Measurements from ENCODE around the gene NKAP. TPM values are rescaled to one million over a fixed set of nuclear protein-coding genes. Genes with fewer than 3 reads are reported as not detected.
"Not testable (repeated sequence)": the region's sequence is repeated elsewhere in the genome, so short reads cannot be mapped to it uniquely, and the experiment has no call there.

The NKAP gene
- total and polyA plus RNA-seq, 2 donors (not counting 1 experiment from before 2014, with no cell fraction given): 2.3 to 17.9 TPM

DNA sequence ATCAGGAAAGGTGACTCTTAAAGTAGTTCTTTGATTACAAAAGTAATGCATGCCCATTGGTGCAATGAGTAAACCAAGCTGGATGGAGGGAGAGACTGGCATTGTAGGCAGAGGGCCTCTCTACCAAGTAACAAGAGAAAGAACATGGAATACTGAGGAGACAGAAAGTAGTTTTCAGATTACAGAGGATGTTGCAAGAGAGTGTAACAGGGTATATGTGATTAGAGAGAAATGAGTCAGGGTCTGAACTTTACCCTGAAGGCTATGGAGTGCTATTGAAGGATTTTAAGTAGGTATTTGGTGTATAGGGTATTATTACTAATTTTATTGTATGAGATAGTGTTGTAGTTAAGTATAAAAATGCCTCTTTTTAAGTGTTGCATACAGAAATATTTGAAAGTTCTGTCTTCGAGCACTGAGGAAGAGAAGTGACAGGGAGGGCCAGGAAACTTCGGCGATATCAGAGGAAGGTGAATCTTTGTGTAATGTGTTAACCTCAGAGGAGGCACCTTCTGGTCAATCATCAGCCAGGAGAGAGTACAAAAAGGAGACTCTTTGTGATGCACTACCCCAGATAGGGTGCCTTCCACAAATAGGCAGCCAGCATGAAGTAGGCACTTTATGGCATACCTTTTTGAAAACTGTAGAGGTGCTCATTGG lies 8.2 kb downstream of the NKAP start:
- ATAC-seq (ENCODE audit: low read depth) (no peak), DNase-seq (no peak)
- no peak for TF ChIP-seq EZH2 (IDR thresholded peaks at IDR 0.05; ENCODE audit: borderline replicate concordance, insufficient read depth, low read depth, low read length, poor library complexity, severe bottlenecking)
- TF ChIP-seq, protein P1, sequence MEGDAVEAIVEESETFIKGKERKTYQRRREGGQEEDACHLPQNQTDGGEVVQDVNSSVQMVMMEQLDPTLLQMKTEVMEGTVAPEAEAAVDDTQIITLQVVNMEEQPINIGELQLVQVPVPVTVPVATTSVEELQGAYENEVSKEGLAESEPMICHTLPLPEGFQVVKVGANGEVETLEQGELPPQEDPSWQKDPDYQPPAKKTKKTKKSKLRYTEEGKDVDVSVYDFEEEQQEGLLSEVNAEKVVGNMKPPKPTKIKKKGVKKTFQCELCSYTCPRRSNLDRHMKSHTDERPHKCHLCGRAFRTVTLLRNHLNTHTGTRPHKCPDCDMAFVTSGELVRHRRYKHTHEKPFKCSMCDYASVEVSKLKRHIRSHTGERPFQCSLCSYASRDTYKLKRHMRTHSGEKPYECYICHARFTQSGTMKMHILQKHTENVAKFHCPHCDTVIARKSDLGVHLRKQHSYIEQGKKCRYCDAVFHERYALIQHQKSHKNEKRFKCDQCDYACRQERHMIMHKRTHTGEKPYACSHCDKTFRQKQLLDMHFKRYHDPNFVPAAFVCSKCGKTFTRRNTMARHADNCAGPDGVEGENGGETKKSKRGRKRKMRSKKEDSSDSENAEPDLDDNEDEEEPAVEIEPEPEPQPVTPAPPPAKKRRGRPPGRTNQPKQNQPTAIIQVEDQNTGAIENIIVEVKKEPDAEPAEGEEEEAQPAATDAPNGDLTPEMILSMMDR (IDR thresholded peaks at IDR 0.05): no peak
- no peak overlapping the region for H3K4me3 Mint-ChIP-seq
- Histone ChIP-seq H3K9ac (ENCODE audit: low read length) (no peak overlapping the region), H4K20me1 (ENCODE audit: control insufficient read depth, insufficient read depth, low read length, poor library complexity, severe bottlenecking) (no peaks in the 10 kb centered on the region), H3K36me3 (replicated peaks in 1 of 2; ENCODE audit: control extremely low read depth in 1 of 2, control insufficient read depth in 1 of 2, extremely low read depth in 1 of 2, insufficient read depth in 2 of 2, low read length in 1 of 2) (peaks cover 3 to 29% of the 10 kb centered on the region in 2 experiments), H2AFZ (ENCODE audit: insufficient read depth, low read depth, low read length, poor library complexity, severe bottlenecking) (no peak overlapping the region), H3K4me2 (replicated peaks; ENCODE audit: low read depth, low read length, poor library complexity, severe bottlenecking) (no peak overlapping the region), H3K27me3 (replicated peaks in 1 of 4; ENCODE audit: control extremely low read depth in 1 of 4, control insufficient read depth in 3 of 4, insufficient read depth in 4 of 4, low read length in 3 of 4) (no peaks in the 10 kb centered on the region), H3K4me3 (ENCODE audit: control extremely low read depth in 1 of 5, extremely low read depth in 1 of 5, insufficient read depth in 1 of 5, low read depth in 2 of 5, low read length in 4 of 5) (no peak overlapping the region), H3K27ac (ENCODE audit: low read length in 2 of 2) (no peak overlapping the region), H3K9me3 (ENCODE audit: control extremely low read depth in 1 of 3, control insufficient read depth in 2 of 3, insufficient read depth in 1 of 3, low read length in 2 of 3) (no peaks in the 10 kb centered on the region), H3K4me1 (ENCODE audit: control insufficient read depth in 2 of 2, insufficient read depth in 2 of 2, low read length in 2 of 2) (no peaks in the 10 kb centered on the region), H3K79me2 (ENCODE audit: control insufficient read depth, insufficient read depth, low read length) (no peaks in the 10 kb centered on the region)
- H3K9me3 Mint-ChIP-seq (ENCODE audit: insufficient read depth): no peaks in the 10 kb centered on the region
- intact Hi-C loops (cut with micrococcal nuclease): no loop called here
- no peaks in the 10 kb centered on the region for H3K27me3 Mint-ChIP-seq
- H3K4me1 Mint-ChIP-seq: no peaks in the 10 kb centered on the region
- CTCF ChIA-PET: no interaction called here
- POLR2A ChIA-PET: no interaction called here
- no peak overlapping the region for H3K27ac Mint-ChIP-seq
- WGBS (ENCODE audit: insufficient coverage): 100% methylated on average over 2 of the region's 3 CpGs

DNA sequence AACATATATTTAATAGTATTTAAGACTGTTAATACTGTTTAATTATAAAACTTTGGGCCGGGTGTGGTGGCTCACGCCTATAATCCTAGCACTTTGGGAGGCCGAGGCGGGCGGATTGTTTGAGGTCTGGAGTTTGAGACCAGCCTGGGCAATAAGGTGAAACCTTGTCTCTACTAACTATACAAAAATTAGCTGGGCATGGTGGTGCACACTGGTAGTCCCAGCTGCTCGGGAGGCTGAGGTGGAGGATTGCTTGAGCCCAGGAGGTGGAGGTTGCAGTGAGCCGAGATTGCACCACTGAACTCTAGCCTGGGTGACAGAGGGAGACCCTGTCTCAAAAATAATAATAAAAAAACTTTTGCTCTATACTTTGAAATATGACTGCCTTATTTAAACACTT lies 21.2 kb downstream of the NKAP start:
- H3K4me1 ChIP-seq (ENCODE audit: control insufficient read depth in 2 of 2, insufficient read depth in 2 of 2, low read length in 2 of 2); H3K4me3 Mint-ChIP-seq; H3K4me3 ChIP-seq (ENCODE audit: control extremely low read depth in 1 of 5, extremely low read depth in 1 of 5, insufficient read depth in 1 of 5, low read depth in 2 of 5, low read length in 4 of 5); H3K27me3 Mint-ChIP-seq; H3K4me2 ChIP-seq (replicated peaks; ENCODE audit: low read depth, low read length, poor library complexity, severe bottlenecking); DNase-seq; ATAC-seq (ENCODE audit: low read depth); CTCF ChIA-PET; H3K27me3 ChIP-seq (replicated peaks in 1 of 4; ENCODE audit: control extremely low read depth in 1 of 4, control insufficient read depth in 3 of 4, insufficient read depth in 4 of 4, low read length in 3 of 4); H2AFZ ChIP-seq (ENCODE audit: insufficient read depth, low read depth, low read length, poor library complexity, severe bottlenecking); H3K27ac ChIP-seq (ENCODE audit: low read length in 2 of 2); H3K79me2 ChIP-seq (ENCODE audit: control insufficient read depth, insufficient read depth, low read length); H3K9ac ChIP-seq (ENCODE audit: low read length); H3K9me3 ChIP-seq (ENCODE audit: control extremely low read depth in 1 of 3, control insufficient read depth in 2 of 3, insufficient read depth in 1 of 3, low read length in 2 of 3); H3K36me3 ChIP-seq (replicated peaks in 1 of 2; ENCODE audit: control extremely low read depth in 1 of 2, control insufficient read depth in 1 of 2, extremely low read depth in 1 of 2, insufficient read depth in 2 of 2, low read length in 1 of 2); intact Hi-C loops (cut with micrococcal nuclease); H3K9me3 Mint-ChIP-seq (ENCODE audit: insufficient read depth); H3K4me1 Mint-ChIP-seq; H4K20me1 ChIP-seq (ENCODE audit: control insufficient read depth, insufficient read depth, low read length, poor library complexity, severe bottlenecking); H3K27ac Mint-ChIP-seq; POLR2A ChIA-PET: not testable (repeated sequence)
- WGBS (ENCODE audit: insufficient coverage): no CpG with 5 or more reads among the region's 7 CpGs

Data from B cell (primary cell).